Mesodermal cell (in vitro differentiated cells): ENCODE results near the gene TGIF2LX. TPM values are rescaled to one million over a fixed set of nuclear protein-coding genes. Genes with fewer than 3 reads are reported as not detected.
"Not testable (repeated sequence)": the region's sequence is repeated elsewhere in the genome, so short reads cannot be mapped to it uniquely, and the experiment has no call there.

Experiments used
- H3K27ac ChIP-seq: 2 replicates; pipeline ENCODE4 v1.7.0; 2013; ENCODE audit warnings: mild to moderate bottlenecking, low read depth, low read length, moderate library complexity; ENCODE audit not compliant: severe bottlenecking
- H3K36me3 ChIP-seq: 2 replicates; pipeline ENCODE4 v1.7.1; 2013; ENCODE audit warnings: mild to moderate bottlenecking, low read length, moderate library complexity; ENCODE audit not compliant: control insufficient read depth, insufficient read depth
- H3K4me1 ChIP-seq: one replicate; pipeline ENCODE4 v1.7.1; 2013; ENCODE audit warnings: mild to moderate bottlenecking, low read length; ENCODE audit not compliant: insufficient read depth, control insufficient read depth, poor library complexity, severe bottlenecking
- H3K4me3 ChIP-seq: 2 replicates; pipeline ENCODE4 v1.7.0; 2013; ENCODE audit warnings: low read length, control low read depth, mild to moderate bottlenecking; ENCODE audit not compliant: insufficient read depth, poor library complexity, severe bottlenecking; ENCODE audit errors: extremely low read depth
- H3K9me3 ChIP-seq: 2 replicates; pipeline ENCODE4 v1.7.1; 2013; ENCODE audit warnings: mild to moderate bottlenecking, low read length, moderate library complexity; ENCODE audit not compliant: control insufficient read depth
- WGBS, 2 experiments: methylation state at CpG; one replicate each; pipeline ENCODE4 v1.1.5; 2013; ENCODE audit warnings: missing lambda C conversion rate in 2 of 2; ENCODE audit not compliant: insufficient coverage in 2 of 2; 5-methylcytosine and 5-hydroxymethylcytosine counted together
- polyA plus RNA-seq, 2 experiments: library from polyadenylated mRNA; stranded (reverse); fragments of 50-300 nt; gene quantifications; one replicate each; pipeline ENCODE4 v1.2.3, GENCODE V29; 2013

Gene TGIF2LX
- not detected for polyA plus RNA-seq (2013, experiment 1 of 2)
- not detected for polyA plus RNA-seq (2013, experiment 2 of 2)

DNA sequence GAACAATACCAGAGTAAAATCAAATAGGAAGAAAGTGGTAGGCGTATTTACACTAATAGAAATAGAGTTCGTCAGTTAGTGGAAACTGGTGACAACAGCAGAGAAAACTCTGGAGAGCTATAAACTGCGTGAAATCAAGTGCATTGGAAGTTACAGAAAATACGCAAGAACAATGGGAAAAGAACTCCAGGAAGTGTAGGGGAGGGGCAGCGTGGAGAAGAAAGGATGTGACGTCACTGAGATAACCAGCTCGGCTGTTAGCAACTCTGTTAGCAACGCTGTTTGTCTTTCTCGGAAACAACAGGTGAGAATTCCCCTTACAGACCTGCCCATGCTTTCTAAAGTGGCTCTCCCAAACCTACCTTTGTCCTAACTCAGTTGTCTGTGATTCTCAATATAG is at the start of gene TGIF2LX:
Gene TGIF2LX (plus strand): TSS at position 244 of the 400 bp plus-strand sequence. CDS start 178 bp downstream, outside the sequence.
- 93 to 98% methylated on average over 2 to 5 of the region's 9 CpGs for WGBS, 2 experiments
- not testable (repeated sequence) for H3K4me3 ChIP-seq

DNA sequence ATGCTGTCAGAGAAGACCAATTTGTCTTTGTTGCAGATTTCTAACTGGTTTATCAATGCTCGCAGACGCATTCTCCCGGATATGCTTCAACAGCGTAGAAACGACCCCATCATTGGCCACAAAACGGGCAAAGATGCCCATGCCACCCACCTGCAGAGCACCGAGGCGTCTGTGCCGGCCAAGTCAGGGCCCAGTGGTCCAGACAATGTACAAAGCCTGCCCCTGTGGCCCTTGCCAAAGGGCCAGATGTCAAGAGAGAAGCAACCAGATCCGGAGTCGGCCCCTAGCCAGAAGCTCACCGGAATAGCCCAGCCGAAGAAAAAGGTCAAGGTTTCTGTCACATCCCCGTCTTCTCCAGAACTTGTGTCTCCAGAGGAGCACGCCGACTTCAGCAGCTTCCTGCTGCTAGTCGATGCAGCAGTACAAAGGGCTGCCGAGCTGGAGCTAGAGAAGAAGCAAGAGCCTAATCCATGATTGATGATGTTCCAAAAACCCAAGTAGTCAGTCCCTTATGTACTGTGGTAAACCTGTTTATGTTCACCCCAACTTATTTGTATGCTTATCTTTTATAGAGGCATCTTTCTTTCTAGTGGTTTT is 728 bp downstream of the TGIF2LX start:
- H3K27ac ChIP-seq, H3K4me3 ChIP-seq, H3K9me3 ChIP-seq, H3K36me3 ChIP-seq, H3K4me1 ChIP-seq: not testable (repeated sequence)
- 78 to 94% methylated on average over 4 to 5 of the region's 18 CpGs for WGBS, 2 experiments

More for the DNA sequence above, at the start of gene TGIF2LX:
- H3K27ac ChIP-seq, H3K4me1 ChIP-seq, H3K9me3 ChIP-seq, H3K36me3 ChIP-seq: not testable (repeated sequence)

DNA sequence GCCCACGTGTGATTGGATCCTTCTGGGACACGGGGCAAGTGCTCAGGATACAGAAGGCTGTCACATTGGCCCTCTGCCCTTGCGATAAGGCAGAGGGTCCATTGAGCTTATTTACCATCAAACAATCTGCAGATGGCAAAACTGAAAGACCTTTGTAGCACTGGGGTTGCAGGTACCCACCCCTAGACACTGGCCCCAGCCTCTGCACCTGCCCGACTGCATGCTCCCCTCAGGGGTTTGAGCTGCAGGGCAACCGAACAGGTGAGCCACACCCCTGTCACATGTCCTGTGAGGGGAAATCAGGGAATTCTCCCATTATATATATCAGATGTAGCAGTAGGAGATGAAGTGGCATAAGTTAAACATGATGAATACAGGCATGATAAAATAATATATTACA is 21.4 kb downstream of the TGIF2LX start:
- H3K36me3 ChIP-seq, H3K9me3 ChIP-seq, H3K4me1 ChIP-seq, H3K4me3 ChIP-seq, H3K27ac ChIP-seq: not testable (repeated sequence)
- WGBS, 2 experiments: 82% methylated on average over 2 of the region's 5 CpGs; no CpG with 5 or more reads in 1 of the 2 experiments

DNA sequence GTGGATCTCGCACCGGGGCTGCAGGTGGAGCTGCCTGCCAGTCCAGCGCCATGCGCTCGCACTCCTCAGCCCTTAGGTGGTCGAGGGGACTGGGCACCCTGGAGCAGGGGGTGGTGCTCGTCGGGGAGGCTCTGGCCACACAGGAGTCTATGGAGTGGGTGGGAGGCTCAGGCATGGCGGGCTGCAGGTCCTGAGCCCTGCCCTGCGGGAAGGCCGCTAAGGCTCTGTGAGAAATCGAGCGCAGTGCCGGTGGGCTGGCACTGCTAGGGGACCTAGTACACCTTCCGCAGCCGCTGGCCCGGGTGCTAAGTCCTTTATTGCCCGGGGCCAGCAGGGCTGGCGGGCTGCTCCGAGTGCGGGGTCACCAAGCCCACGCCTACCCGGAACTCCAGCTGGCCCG is 43.9 kb downstream of the TGIF2LX start:
- H3K36me3 ChIP-seq, H3K27ac ChIP-seq, H3K4me3 ChIP-seq, H3K4me1 ChIP-seq, H3K9me3 ChIP-seq: not testable (repeated sequence)
- 90 to 98% methylated on average over 8 to 9 of the region's 24 CpGs for WGBS, 2 experiments
